Epithelial cell of proximal tubule (primary cell): ENCODE measurements around the gene DEPDC4. TPM values are rescaled to one million over a fixed set of nuclear protein-coding genes. Genes with fewer than 3 reads are reported as not detected.

Experiments
- DNase-seq: peaks from one replicate; pipeline ENCODE4 v3.0.0-alpha.2; 2011; ENCODE audit warnings: low read depth
- H3K4me3 ChIP-seq: 2 replicates; pipeline ENCODE4 v1.5.1; 2011; ENCODE audit warnings: low read depth, mild to moderate bottlenecking, low read length
- total RNA-seq: library from RNA; depleted of rRNA; stranded (reverse); fragments of >200 nt; gene quantifications from 2 replicates; pipeline ENCODE4 v1.2.3, GENCODE V29; 2015
- TF ChIP-seq, protein P1 (sequence below): conservative IDR thresholded peaks from 2 replicates; pipeline ENCODE4 v1.5.1; 2012; ENCODE audit warnings: low read depth, mild to moderate bottlenecking, low read length

Gene DEPDC4
- total RNA-seq, 1 donor from 2014 or later, result 3.4 TPM

DNA sequence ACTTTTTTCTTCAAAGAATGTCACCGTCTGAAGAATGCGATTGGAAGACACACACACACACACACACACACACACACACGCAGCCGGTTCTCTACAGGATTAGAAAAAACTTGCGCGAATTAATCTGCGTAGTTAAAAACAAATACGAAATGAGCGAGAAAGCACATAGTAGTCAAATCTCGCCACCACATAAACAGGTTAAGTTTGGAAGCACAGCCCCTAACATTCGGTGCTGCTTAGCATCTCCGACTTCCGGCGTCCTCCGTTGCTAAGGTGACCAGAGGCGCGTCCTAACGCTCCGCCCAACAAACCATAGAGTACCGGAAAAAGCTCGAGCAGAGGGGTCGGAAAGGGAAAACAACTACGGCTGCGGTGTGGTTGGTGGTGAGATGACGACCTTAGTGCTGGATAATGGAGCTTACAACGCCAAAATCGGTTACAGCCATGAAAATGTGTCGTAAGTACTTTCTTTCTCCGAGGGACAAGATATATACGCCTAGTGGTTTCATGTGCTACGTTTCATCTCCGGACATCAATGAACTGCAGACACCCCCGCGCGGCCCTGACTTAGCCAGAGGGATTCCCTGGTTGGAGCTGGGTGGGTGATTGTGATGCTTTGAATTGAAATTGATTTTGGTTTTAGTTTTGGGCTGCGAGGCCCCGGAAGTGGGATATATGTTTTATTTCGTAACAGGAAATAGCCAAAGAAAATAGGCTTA, 66.3 kb downstream of the DEPDC4 start, which contains the start of gene ACTR6:
TSS of gene ACTR6 (plus strand) at position 353 of the 719 bp plus-strand sequence. CDS start at position 390, 37 bp downstream.
- peak; percentile 83 for DNase-seq
- TF ChIP-seq, protein P1, sequence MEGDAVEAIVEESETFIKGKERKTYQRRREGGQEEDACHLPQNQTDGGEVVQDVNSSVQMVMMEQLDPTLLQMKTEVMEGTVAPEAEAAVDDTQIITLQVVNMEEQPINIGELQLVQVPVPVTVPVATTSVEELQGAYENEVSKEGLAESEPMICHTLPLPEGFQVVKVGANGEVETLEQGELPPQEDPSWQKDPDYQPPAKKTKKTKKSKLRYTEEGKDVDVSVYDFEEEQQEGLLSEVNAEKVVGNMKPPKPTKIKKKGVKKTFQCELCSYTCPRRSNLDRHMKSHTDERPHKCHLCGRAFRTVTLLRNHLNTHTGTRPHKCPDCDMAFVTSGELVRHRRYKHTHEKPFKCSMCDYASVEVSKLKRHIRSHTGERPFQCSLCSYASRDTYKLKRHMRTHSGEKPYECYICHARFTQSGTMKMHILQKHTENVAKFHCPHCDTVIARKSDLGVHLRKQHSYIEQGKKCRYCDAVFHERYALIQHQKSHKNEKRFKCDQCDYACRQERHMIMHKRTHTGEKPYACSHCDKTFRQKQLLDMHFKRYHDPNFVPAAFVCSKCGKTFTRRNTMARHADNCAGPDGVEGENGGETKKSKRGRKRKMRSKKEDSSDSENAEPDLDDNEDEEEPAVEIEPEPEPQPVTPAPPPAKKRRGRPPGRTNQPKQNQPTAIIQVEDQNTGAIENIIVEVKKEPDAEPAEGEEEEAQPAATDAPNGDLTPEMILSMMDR, result no peak
- peak within 1 kb of the TSS; percentile 71 for H3K4me3 ChIP-seq

DNA sequence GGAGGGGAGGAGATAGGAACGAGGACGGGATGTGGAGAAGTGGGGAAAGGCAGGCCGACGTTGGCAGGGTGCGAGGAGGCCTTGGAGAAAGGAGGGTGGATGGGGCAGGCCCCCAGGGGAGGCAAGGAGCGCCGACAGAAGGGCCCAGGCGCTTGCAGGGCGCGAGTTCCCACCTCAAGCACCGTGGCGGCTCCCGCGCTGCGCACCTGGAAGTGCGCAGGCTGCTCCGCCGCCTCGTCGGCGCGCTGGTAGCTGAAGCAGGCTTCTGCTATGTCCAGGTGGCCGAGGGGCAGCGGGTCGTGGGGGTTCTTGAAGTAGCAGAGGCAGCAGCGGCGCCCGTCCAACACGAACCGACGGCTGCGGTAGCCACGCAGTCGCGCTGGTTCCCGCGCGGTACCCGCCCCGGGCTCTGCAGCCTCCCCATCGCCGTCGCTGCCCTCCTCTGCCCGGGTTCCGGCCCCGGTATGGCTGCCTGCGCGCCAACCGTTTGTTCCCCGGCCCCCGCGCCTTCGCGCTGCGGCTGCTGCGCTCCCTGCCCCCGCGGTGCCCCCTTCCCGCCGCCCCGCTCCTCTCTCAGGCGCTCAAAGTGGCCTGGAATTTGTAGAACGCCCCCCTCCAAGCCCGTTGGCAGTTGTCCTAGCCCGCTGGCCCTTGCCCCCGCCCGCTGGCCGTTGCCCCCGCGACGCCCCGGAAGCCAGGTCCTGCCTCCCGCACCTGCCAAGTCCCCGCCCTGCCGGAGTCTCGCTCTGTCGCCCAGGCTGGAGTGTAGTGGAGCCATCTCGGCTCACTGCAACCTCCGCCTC, 67.3 kb downstream of the DEPDC4 start:
- DNase-seq, result no peak
- TF ChIP-seq, protein P1, result no peak
- H3K4me3 ChIP-seq, result peak overlapping the region; percentile 71

DNA sequence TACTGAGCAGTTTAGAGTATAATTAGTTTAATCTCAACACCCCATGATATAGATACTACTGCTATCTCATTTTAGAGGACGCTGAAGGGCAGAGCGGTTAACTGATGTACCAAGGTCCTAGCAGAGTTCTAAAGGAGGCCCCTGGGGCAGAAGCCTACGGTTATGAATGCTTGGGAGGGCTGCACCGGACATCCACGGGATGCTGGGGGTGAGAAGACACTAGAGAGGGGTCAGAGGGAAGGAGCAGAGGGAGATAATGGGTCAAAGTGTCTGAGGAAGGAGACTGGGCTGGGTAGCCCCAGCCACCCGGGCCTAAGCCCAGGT, 67.9 kb downstream of the DEPDC4 start:
- TF ChIP-seq, protein P1, result no peak
- peak overlapping the region; percentile 71 for H3K4me3 ChIP-seq
- no peak for DNase-seq

DNA sequence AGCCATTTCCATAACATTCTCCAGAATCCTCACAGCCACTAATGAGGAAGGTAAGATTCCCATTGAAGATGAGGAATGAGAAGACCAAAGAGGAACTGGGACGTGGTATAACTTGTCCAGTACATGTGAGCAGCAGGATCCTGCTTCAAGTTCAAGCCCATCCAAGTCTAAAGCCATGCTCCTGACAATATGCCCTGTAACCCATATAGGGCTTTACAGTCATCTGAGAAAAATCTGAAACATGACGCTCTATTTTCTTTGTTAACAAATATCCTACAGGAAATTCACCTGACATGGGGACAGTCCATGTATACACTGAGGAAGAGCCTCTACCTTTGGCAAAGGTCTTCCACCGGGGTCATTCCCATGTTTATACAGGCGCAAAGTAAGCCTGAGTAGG, 69.4 kb downstream of the DEPDC4 start:
- TF ChIP-seq, protein P1, result no peak
- no peak for DNase-seq
- no peak overlapping the region for H3K4me3 ChIP-seq

DNA sequence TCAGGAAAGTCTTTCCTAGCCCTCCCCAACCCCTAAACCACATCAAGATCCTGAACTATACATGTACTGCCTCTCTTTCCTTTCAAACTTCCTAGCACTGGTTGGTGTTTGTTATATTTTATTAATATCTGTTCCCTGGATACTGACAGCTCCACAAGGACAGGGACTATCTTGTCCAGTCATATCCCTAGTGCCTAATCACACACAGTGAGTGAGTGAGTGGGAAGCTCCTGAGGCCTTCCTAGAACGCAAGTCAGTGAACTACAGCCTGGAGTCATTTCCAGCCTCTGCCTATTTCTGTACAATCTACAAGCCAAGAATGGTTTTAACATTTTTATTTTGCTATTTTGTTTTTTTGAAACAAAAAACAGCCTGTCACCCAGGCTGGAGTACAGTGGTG, 73.8 kb downstream of the DEPDC4 start:
- H3K4me3 ChIP-seq, result no peak overlapping the region
- TF ChIP-seq, protein P1, result no peak

More for the DNA sequence above, 73.8 kb downstream of the DEPDC4 start:
- DNase-seq, result no peak

Other genes with a start within 250 kb of the DEPDC4 start
- 10.0 and 14.5 TPM in 2 replicates for gene BLTP3B, start 124.2 kb downstream of the DEPDC4 start, total RNA-seq
- 23.3 and 37.8 TPM in 2 replicates for gene ACTR6, start 66.3 kb downstream of the DEPDC4 start, total RNA-seq
- gene SCYL2, start 98 bp upstream of the DEPDC4 start, total RNA-seq, result 24.6 and 28.9 TPM in 2 replicates
- gene SLC17A8, start 90.0 kb upstream of the DEPDC4 start, total RNA-seq, result not detected in 2 replicates
- not detected in 2 replicates for gene NR1H4, start 206.8 kb upstream of the DEPDC4 start, total RNA-seq